Panc1 (cell line): ENCODE results near the gene CLEC16A. TPM values are rescaled to one million over a fixed set of nuclear protein-coding genes. Genes with fewer than 3 reads are reported as not detected.

Experiments
- ATAC-seq: fragments of 200-7000 bp; cut with Tn5 transposase; 2 replicates; pipeline ENCODE4 v1.9.1; 2020; ENCODE audit warnings: mild to moderate bottlenecking, moderate library complexity
- BruUV-seq: library from RNA; stranded (reverse); fragments of 400-500 nt; replicated peaks from 2 replicates; lab custom pipeline; 2021; lab: Mats Ljungman, UMichigan
- CTCF ChIA-PET: fragments of 300-600 bp; sonication (Branson Sonifier 250); formaldehyde crosslinking; loops from one replicate; lab custom pipeline; 2022; ENCODE audit warnings: antibody characterized with exemption; lab: Charles Lee
- POLR2A ChIA-PET: fragments of 300-600 bp; sonication (Branson Sonifier 250); formaldehyde crosslinking; loops from one replicate; lab custom pipeline; 2022; ENCODE audit warnings: antibody characterized with exemption; lab: Charles Lee
- DNase-seq: peaks from one replicate; pipeline ENCODE4 v3.0.0-alpha.2; 2010; ENCODE audit warnings: low read depth, low spot score
- H3K27ac ChIP-seq: 2 replicates; pipeline ENCODE4 v1.5.1; 2011; ENCODE audit warnings: mild to moderate bottlenecking, low read length, inconsistent platforms
- H3K27me3 ChIP-seq: fragments of 200-500 bp; sonication (Bioruptor generic); 2 replicates; pipeline ENCODE4 v1.6.0; 2014; ENCODE audit warnings: low read length, inconsistent platforms; ENCODE audit not compliant: control insufficient read depth, insufficient read depth
- H3K36me3 ChIP-seq: fragments of 200-500 bp; sonication (Bioruptor generic); 2 replicates; pipeline ENCODE4 v1.5.1; 2014; ENCODE audit warnings: inconsistent platforms, mild to moderate bottlenecking, low read length, moderate library complexity; ENCODE audit not compliant: control insufficient read depth, insufficient read depth
- H3K4me1 ChIP-seq: 2 replicates; pipeline ENCODE4 v1.5.1; 2011; ENCODE audit warnings: inconsistent platforms, mild to moderate bottlenecking, low read length, moderate library complexity; ENCODE audit not compliant: control insufficient read depth, insufficient read depth
- H3K4me3 ChIP-seq, 2 experiments: 2 replicates each; pipeline ENCODE4 v1.5.1; 2011 to 2012; ENCODE audit warnings: low read depth in 2 of 2, low read length in 2 of 2, mild to moderate bottlenecking in 2 of 2, inconsistent platforms in 1 of 2, moderate library complexity in 1 of 2
- H3K9me3 ChIP-seq: fragments of 200-500 bp; sonication (Bioruptor generic); 2 replicates; pipeline ENCODE4 v1.5.1; 2014; ENCODE audit warnings: low read depth, mild to moderate bottlenecking, inconsistent platforms, low read length, moderate library complexity; ENCODE audit not compliant: control insufficient read depth, insufficient read depth
- POLR2AphosphoS5 ChIP-seq: IDR thresholded peaks from 2 replicates; pipeline ENCODE4 v1.6.1; 2012; ENCODE audit warnings: mild to moderate bottlenecking, low read depth, low read length, moderate library complexity
- REST ChIP-seq, 2 experiments: IDR thresholded peaks; 2 replicates each; pipeline ENCODE4 v1.6.1; 2011 to 2012; ENCODE audit warnings: low read depth in 2 of 2, control low read depth in 1 of 2, low read length in 1 of 2, mild to moderate bottlenecking in 1 of 2, moderate library complexity in 1 of 2; ENCODE audit not compliant: insufficient read depth in 1 of 2
- SIN3A ChIP-seq: IDR thresholded peaks from 2 replicates; pipeline ENCODE4 v1.6.1; 2012; ENCODE audit warnings: low read depth, mild to moderate bottlenecking, low read length, moderate library complexity, borderline replicate concordance; ENCODE audit not compliant: insufficient read depth
- TCF7L2 ChIP-seq: IDR thresholded peaks from 2 replicates; pipeline ENCODE4 v1.6.1; 2011; ENCODE audit warnings: mild to moderate bottlenecking, low read depth, low read length, inconsistent platforms
- in situ Hi-C: cut with HindIII; loops from 2 replicates; pipeline ENCODE4 v1.10.0; 2016; ENCODE audit warnings: low sequenced_read_pairs, low pct_unique_long_range_greater_than_20kb
- intact Hi-C: fragments of 100-400 bp; cut with micrococcal nuclease; formaldehyde crosslinking; loops from one replicate; pipeline ENCODE4 v1.10.0; 2022; ENCODE audit not compliant: unreplicated experiment
- total RNA-seq: library from RNA; stranded (reverse); gene quantifications from one replicate; pipeline ENCODE4 v1.2.1, GENCODE V29; 2021; ENCODE audit not compliant: unreplicated experiment
- TF ChIP-seq, protein P1 (sequence below): fragments of 450-650 bp; IDR thresholded peaks from 2 replicates; pipeline ENCODE4 v1.5.1; 2017; ENCODE audit warnings: mild to moderate bottlenecking

The CLEC16A gene
- total RNA-seq, 1 experiment from 2014 or later: 21.0 TPM

DNA sequence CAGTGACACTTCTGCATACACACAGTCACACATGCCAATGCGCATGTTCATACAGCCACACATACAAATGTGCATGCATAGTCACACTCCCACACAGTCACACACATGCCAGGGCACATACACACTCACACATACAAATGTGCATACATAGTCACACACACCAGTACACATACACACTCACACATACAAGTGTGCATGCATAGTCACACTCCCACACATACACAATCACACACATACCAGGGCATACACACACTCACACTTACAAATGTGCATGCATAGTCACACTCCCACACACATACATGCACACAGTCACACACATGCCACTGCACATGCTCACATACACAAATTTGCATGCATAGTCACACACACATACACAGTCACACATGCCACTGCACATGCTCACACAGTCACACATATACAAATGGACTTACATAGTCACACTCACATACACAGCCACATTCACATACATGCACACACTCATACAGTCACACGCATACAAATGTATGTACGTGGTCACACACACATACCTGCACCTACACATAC, 227.5 kb downstream of the CLEC16A start:
- H3K9me3 ChIP-seq: no peaks in the 10 kb centered on the region

DNA sequence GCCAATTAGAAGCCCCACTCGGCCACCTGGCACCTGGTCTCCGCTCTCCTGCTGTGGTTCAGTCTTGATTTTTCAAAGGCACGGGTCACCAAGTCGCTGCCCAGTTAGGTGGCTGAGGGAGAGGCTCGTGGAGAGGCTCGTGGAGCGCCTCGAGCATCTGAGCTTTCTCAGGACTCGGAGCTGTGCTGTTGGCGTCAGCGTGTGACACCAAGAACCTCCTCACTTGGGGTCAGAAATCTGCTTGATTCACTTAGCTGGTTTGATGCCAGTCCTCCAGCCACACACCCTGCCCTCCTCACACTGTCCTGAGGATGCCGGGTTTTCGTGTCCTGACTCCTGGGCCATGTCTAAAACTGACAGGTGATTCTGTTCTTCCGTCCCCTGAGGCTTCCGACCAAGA, 229.1 kb downstream of the CLEC16A start:
- Histone ChIP-seq H3K36me3 (no peaks in the 10 kb centered on the region), H3K4me3 (no peak overlapping the region), H3K4me1 (peaks cover 21% of the 10 kb centered on the region), H3K27me3 (no peaks in the 10 kb centered on the region), H3K9me3 (no peaks in the 10 kb centered on the region), H3K27ac (no peak overlapping the region; the same call in 1 of the 2 replicates)
- no peak for TF ChIP-seq SIN3A
- no peak for TF ChIP-seq REST (IDR thresholded peaks at IDR 0.05; ENCODE audit: insufficient read depth in 1 of 2, low read depth in 2 of 2, low read length in 1 of 2)
- intact Hi-C loops (no loop called here), in situ Hi-C loops (no loop called here)
- ChIA-PET POLR2A (no interaction called here), CTCF (no interaction called here)
- ATAC-seq (no peak), DNase-seq (no peak)
- no TSS peak for BruUV-seq

More for the DNA sequence above, 227.5 kb downstream of the CLEC16A start:
- H3K36me3 ChIP-seq: no peaks in the 10 kb centered on the region
- ATAC-seq (no peak), DNase-seq (no peak)
- H3K27me3 ChIP-seq: no peaks in the 10 kb centered on the region
- ChIA-PET CTCF (no interaction called here), POLR2A (no interaction called here)
- no peak overlapping the region for H3K27ac ChIP-seq
- no peak for TF ChIP-seq SIN3A
- TF ChIP-seq, protein P1, sequence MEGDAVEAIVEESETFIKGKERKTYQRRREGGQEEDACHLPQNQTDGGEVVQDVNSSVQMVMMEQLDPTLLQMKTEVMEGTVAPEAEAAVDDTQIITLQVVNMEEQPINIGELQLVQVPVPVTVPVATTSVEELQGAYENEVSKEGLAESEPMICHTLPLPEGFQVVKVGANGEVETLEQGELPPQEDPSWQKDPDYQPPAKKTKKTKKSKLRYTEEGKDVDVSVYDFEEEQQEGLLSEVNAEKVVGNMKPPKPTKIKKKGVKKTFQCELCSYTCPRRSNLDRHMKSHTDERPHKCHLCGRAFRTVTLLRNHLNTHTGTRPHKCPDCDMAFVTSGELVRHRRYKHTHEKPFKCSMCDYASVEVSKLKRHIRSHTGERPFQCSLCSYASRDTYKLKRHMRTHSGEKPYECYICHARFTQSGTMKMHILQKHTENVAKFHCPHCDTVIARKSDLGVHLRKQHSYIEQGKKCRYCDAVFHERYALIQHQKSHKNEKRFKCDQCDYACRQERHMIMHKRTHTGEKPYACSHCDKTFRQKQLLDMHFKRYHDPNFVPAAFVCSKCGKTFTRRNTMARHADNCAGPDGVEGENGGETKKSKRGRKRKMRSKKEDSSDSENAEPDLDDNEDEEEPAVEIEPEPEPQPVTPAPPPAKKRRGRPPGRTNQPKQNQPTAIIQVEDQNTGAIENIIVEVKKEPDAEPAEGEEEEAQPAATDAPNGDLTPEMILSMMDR: no peak
- TF ChIP-seq POLR2AphosphoS5: no peak
- TF ChIP-seq TCF7L2: no peak
- no peak for TF ChIP-seq REST (IDR thresholded peaks at IDR 0.05; ENCODE audit: insufficient read depth in 1 of 2, low read depth in 2 of 2, low read length in 1 of 2)
- peaks cover 21% of the 10 kb centered on the region for H3K4me1 ChIP-seq
- in situ Hi-C loops (no loop called here), intact Hi-C loops (no loop called here)
- H3K4me3 ChIP-seq: no peak overlapping the region
- no TSS peak for BruUV-seq
